Measurements from ENCODE around the gene DCTPP1.

DCTPP1 gene

GRCh38 chr16:30446203-30446595, 16.4 kb upstream of the DCTPP1 start:
- Histone ChIP-seq H3K56ac (ENCODE audit: low read length) (peak overlapping the region; percentile 82), H3K79me2 (ENCODE audit: control insufficient read depth, insufficient read depth, low read length) (peaks cover 2% of the 10 kb centered on the region), H3K4me3 (ENCODE audit: low read length) (no peak overlapping the region), H3K18ac (ENCODE audit: low read length) (no peak overlapping the region), H3K27me3 (ENCODE audit: insufficient read depth, low read length, poor library complexity) (no peaks in the 10 kb centered on the region), H3K4ac (ENCODE audit: low read depth, low read length) (no peak overlapping the region), H3K27ac (ENCODE audit: low read depth, low read length) (no peak overlapping the region), H3K9ac (ENCODE audit: low read length) (peak overlapping the region; percentile 63), H4K5ac (ENCODE audit: low read length) (no peak overlapping the region), H3K79me1 (ENCODE audit: low read length) (peaks cover 4% of the 10 kb centered on the region), H2BK120ac (ENCODE audit: low read depth, low read length) (no peak overlapping the region), H2BK5ac (ENCODE audit: low read length) (no peak overlapping the region), H4K8ac (ENCODE audit: low read depth, low read length) (no peak overlapping the region), H3K4me1 (ENCODE audit: control insufficient read depth, low read depth, low read length) (no peaks in the 10 kb centered on the region), H2AK5ac (ENCODE audit: low read length) (no peak overlapping the region), H3K36me3 (ENCODE audit: control insufficient read depth, insufficient read depth, low read length) (no peaks in the 10 kb centered on the region), H3K23ac (ENCODE audit: low read length) (no peak overlapping the region), H2BK15ac (replicated peaks; ENCODE audit: low read depth) (no peak overlapping the region), H3K4me2 (ENCODE audit: low read length) (peak overlapping the region; percentile 52)
- DNase-seq, result no peak
- no CpG with 5 or more reads among the region's 10 CpGs for WGBS (ENCODE audit: extremely low coverage, insufficient coverage, low lambda C conversion rate)

- no peak within 1 kb of the TSS for H2BK15ac ChIP-seq (replicated peaks; ENCODE audit: low read depth)
- no peaks in the 10 kb centered on the region for H3K36me3 ChIP-seq (ENCODE audit: control insufficient read depth, insufficient read depth, low read length)
- peak within 1 kb of the TSS; percentile 33 for H2BK120ac ChIP-seq (ENCODE audit: low read depth, low read length)
- peak within 1 kb of the TSS; percentile 81 for H3K4me3 ChIP-seq (ENCODE audit: low read length)
- no peaks in the 10 kb centered on the region for H3K4me1 ChIP-seq (ENCODE audit: control insufficient read depth, low read depth, low read length)
- H3K18ac ChIP-seq (ENCODE audit: low read length), result peak within 1 kb of the TSS; percentile 65
- peak within 1 kb of the TSS; percentile 32 for H2BK5ac ChIP-seq (ENCODE audit: low read length)
- peak within 1 kb of the TSS; percentile 86 for H3K27ac ChIP-seq (ENCODE audit: low read depth, low read length)
- H4K5ac ChIP-seq (ENCODE audit: low read length), result no peak within 1 kb of the TSS
- peaks cover 2% of the 10 kb centered on the region for H3K79me2 ChIP-seq (ENCODE audit: control insufficient read depth, insufficient read depth, low read length)
- H3K4me2 ChIP-seq (ENCODE audit: low read length), result peak within 1 kb of the TSS; percentile 52
- H4K8ac ChIP-seq (ENCODE audit: low read depth, low read length), result peak within 1 kb of the TSS; percentile 87
- no peak within 1 kb of the TSS for H3K23ac ChIP-seq (ENCODE audit: low read length)
- peak; percentile 98 for DNase-seq
- no peaks in the 10 kb centered on the region for H3K27me3 ChIP-seq (ENCODE audit: insufficient read depth, low read length, poor library complexity)
- peak within 1 kb of the TSS; percentile 79 for H3K9ac ChIP-seq (ENCODE audit: low read length)
- WGBS (ENCODE audit: extremely low coverage, insufficient coverage, low lambda C conversion rate), result no CpG with 5 or more reads among the region's 59 CpGs
- H3K56ac ChIP-seq (ENCODE audit: low read length), result peak within 1 kb of the TSS; percentile 82
- H3K79me1 ChIP-seq (ENCODE audit: low read length), result peaks cover 4% of the 10 kb centered on the region
- H2AK5ac ChIP-seq (ENCODE audit: low read length), result no peak within 1 kb of the TSS
- H3K4ac ChIP-seq (ENCODE audit: low read depth, low read length), result peak within 1 kb of the TSS; percentile 23
Measured at GRCh38 chr16:30445408-30446202, 15.8 kb upstream of the DCTPP1 start, which contains the start of gene SEPHS2. Gene SEPHS2 (minus strand): TSS chr16:30445874. CDS start chr16:30445727, 147 bp downstream.

- Histone ChIP-seq H2BK15ac (replicated peaks; ENCODE audit: low read depth) (no peak overlapping the region), H3K9ac (ENCODE audit: low read length) (peak overlapping the region; percentile 79), H2AK5ac (ENCODE audit: low read length) (no peak overlapping the region), H3K4me2 (ENCODE audit: low read length) (peak overlapping the region; percentile 14), H3K4me1 (ENCODE audit: control insufficient read depth, low read depth, low read length) (no peaks in the 10 kb centered on the region), H3K23ac (ENCODE audit: low read length) (no peak overlapping the region), H4K8ac (ENCODE audit: low read depth, low read length) (no peak overlapping the region), H3K36me3 (ENCODE audit: control insufficient read depth, insufficient read depth, low read length) (no peaks in the 10 kb centered on the region), H3K27me3 (ENCODE audit: insufficient read depth, low read length, poor library complexity) (no peaks in the 10 kb centered on the region), H3K79me2 (ENCODE audit: control insufficient read depth, insufficient read depth, low read length) (peaks cover 2% of the 10 kb centered on the region), H3K27ac (ENCODE audit: low read depth, low read length) (no peak overlapping the region), H3K4ac (ENCODE audit: low read depth, low read length) (peak overlapping the region; percentile 23), H3K4me3 (ENCODE audit: low read length) (peak overlapping the region; percentile 81), H3K18ac (ENCODE audit: low read length) (peak overlapping the region; percentile 65), H2BK120ac (ENCODE audit: low read depth, low read length) (no peak overlapping the region), H4K5ac (ENCODE audit: low read length) (no peak overlapping the region), H3K79me1 (ENCODE audit: low read length) (peaks cover 4% of the 10 kb centered on the region), H3K56ac (ENCODE audit: low read length) (peak overlapping the region; percentile 66), H2BK5ac (ENCODE audit: low read length) (no peak overlapping the region)
- DNase-seq, result no peak
- no CpG with 5 or more reads among the region's 11 CpGs for WGBS (ENCODE audit: extremely low coverage, insufficient coverage, low lambda C conversion rate)
Measured at GRCh38 chr16:30445149-30445407, 15.2 kb upstream of the DCTPP1 start.

- Histone ChIP-seq H3K4me1 (ENCODE audit: control insufficient read depth, low read depth, low read length) (no peaks in the 10 kb centered on the region), H2BK15ac (replicated peaks; ENCODE audit: low read depth) (no peak overlapping the region), H2AK5ac (ENCODE audit: low read length) (no peak overlapping the region), H3K56ac (ENCODE audit: low read length) (peak overlapping the region; percentile 66), H3K27ac (ENCODE audit: low read depth, low read length) (no peak overlapping the region), H4K5ac (ENCODE audit: low read length) (no peak overlapping the region), H3K4me3 (ENCODE audit: low read length) (peak overlapping the region; percentile 81), H3K9ac (ENCODE audit: low read length) (peak overlapping the region; percentile 79), H4K8ac (ENCODE audit: low read depth, low read length) (no peak overlapping the region), H3K18ac (ENCODE audit: low read length) (no peak overlapping the region), H2BK5ac (ENCODE audit: low read length) (no peak overlapping the region), H3K27me3 (ENCODE audit: insufficient read depth, low read length, poor library complexity) (no peaks in the 10 kb centered on the region), H3K4ac (ENCODE audit: low read depth, low read length) (no peak overlapping the region), H3K23ac (ENCODE audit: low read length) (no peak overlapping the region), H3K79me1 (ENCODE audit: low read length) (peaks cover 4% of the 10 kb centered on the region), H3K36me3 (ENCODE audit: control insufficient read depth, insufficient read depth, low read length) (no peaks in the 10 kb centered on the region), H3K79me2 (ENCODE audit: control insufficient read depth, insufficient read depth, low read length) (peaks cover 2% of the 10 kb centered on the region), H3K4me2 (ENCODE audit: low read length) (peak overlapping the region; percentile 14), H2BK120ac (ENCODE audit: low read depth, low read length) (no peak overlapping the region)
- no peak for DNase-seq
- no CpG with 5 or more reads among the region's 29 CpGs for WGBS (ENCODE audit: extremely low coverage, insufficient coverage, low lambda C conversion rate)
Measured at GRCh38 chr16:30444231-30445148, 14.7 kb upstream of the DCTPP1 start.

- H2BK120ac ChIP-seq (ENCODE audit: low read depth, low read length), result no peak overlapping the region
- H3K18ac ChIP-seq (ENCODE audit: low read length), result no peak overlapping the region
- H3K9ac ChIP-seq (ENCODE audit: low read length), result no peak overlapping the region
- no peak for DNase-seq
- H3K4ac ChIP-seq (ENCODE audit: low read depth, low read length), result no peak overlapping the region
- no peak overlapping the region for H3K4me2 ChIP-seq (ENCODE audit: low read length)
- no peak overlapping the region for H2AK5ac ChIP-seq (ENCODE audit: low read length)
- H3K4me1 ChIP-seq (ENCODE audit: control insufficient read depth, low read depth, low read length), result no peaks in the 10 kb centered on the region
- H2BK15ac ChIP-seq (replicated peaks; ENCODE audit: low read depth), result no peak overlapping the region
- WGBS (ENCODE audit: extremely low coverage, insufficient coverage, low lambda C conversion rate), result no CpG with 5 or more reads among the region's 2 CpGs
- no peak overlapping the region for H3K27ac ChIP-seq (ENCODE audit: low read depth, low read length)
- no peaks in the 10 kb centered on the region for H3K27me3 ChIP-seq (ENCODE audit: insufficient read depth, low read length, poor library complexity)
- H4K5ac ChIP-seq (ENCODE audit: low read length), result no peak overlapping the region
- H2BK5ac ChIP-seq (ENCODE audit: low read length), result no peak overlapping the region
- no peaks in the 10 kb centered on the region for H3K36me3 ChIP-seq (ENCODE audit: control insufficient read depth, insufficient read depth, low read length)
- no peak overlapping the region for H4K8ac ChIP-seq (ENCODE audit: low read depth, low read length)
- H3K79me2 ChIP-seq (ENCODE audit: control insufficient read depth, insufficient read depth, low read length), result peaks cover 2% of the 10 kb centered on the region
- no peak overlapping the region for H3K4me3 ChIP-seq (ENCODE audit: low read length)
- H3K23ac ChIP-seq (ENCODE audit: low read length), result no peak overlapping the region
- H3K79me1 ChIP-seq (ENCODE audit: low read length), result peaks cover 4% of the 10 kb centered on the region
- H3K56ac ChIP-seq (ENCODE audit: low read length), result no peak overlapping the region
Measured at GRCh38 chr16:30443631-30444030, 13.8 kb upstream of the DCTPP1 start.
